CD14-positive monocyte (primary cell): ENCODE data around the gene PKHD1. TPM values are rescaled to one million over a fixed set of nuclear protein-coding genes. Genes with fewer than 3 reads are reported as not detected.

Source experiments
- DNase-seq, 3 donors: peaks; one replicate each; pipeline ENCODE4 v3.0.0-alpha.2; 2011 to 2022
- H2AFZ ChIP-seq: 2 replicates; pipeline ENCODE4 v1.6.0; 2012; ENCODE audit warnings: mild to moderate bottlenecking, low read depth, low read length, inconsistent platforms; ENCODE audit not compliant: insufficient read depth, poor library complexity, severe bottlenecking
- H3K27ac ChIP-seq, 2 donors: 1 replicate in 1 of 2; 2 replicates in 1 of 2; pipeline ENCODE4 v1.5.1; 2012 to 2013; ENCODE audit warnings: low read length in 2 of 2, control low read depth in 1 of 2, inconsistent platforms in 1 of 2, low read depth in 1 of 2, mild to moderate bottlenecking in 1 of 2
- H3K27me3 ChIP-seq, 2 donors: one replicate each; pipeline versions ENCODE4 v1.6.0 to v1.6.1; 2011 to 2013; ENCODE audit warnings: low read length in 2 of 2; ENCODE audit not compliant: control insufficient read depth in 2 of 2, insufficient read depth in 2 of 2
- H3K36me3 ChIP-seq, 2 donors: replicated peaks in 1 of 2; 1 replicate in 1 of 2; 2 replicates in 1 of 2; pipeline versions ENCODE4 v1.5.1 to v1.6.1; 2012 to 2013; ENCODE audit warnings: low read length in 2 of 2, control low read depth in 1 of 2, inconsistent platforms in 1 of 2, mild to moderate bottlenecking in 1 of 2; ENCODE audit not compliant: insufficient read depth in 2 of 2, control insufficient read depth in 1 of 2
- H3K4me1 ChIP-seq, 2 donors: 1 replicate in 1 of 2; 2 replicates in 1 of 2; pipeline versions ENCODE4 v1.5.1 to v1.6.1; 2012 to 2013; ENCODE audit warnings: low read length in 2 of 2, control low read depth in 1 of 2, inconsistent platforms in 1 of 2, mild to moderate bottlenecking in 1 of 2, moderate library complexity in 1 of 2; ENCODE audit not compliant: insufficient read depth in 2 of 2, control insufficient read depth in 1 of 2
- H3K4me2 ChIP-seq: replicated peaks from 2 replicates; pipeline ENCODE3; 2012; ENCODE audit warnings: low read length, moderate library complexity, mild to moderate bottlenecking; ENCODE audit not compliant: poor library complexity, severe bottlenecking; ENCODE audit errors: extremely low read depth
- H3K4me3 ChIP-seq, 3 experiments: fragments of 200-600 bp in 1 of 3; sonication (generic) in 1 of 3; replicated peaks in 1 of 3; 1 replicate in 2 of 3; 2 replicates in 1 of 3; pipeline ENCODE4 v1.5.1; 2011 to 2013; ENCODE audit warnings: low read length in 3 of 3, mild to moderate bottlenecking in 3 of 3, control low read depth in 2 of 3, low read depth in 2 of 3, inconsistent platforms in 1 of 3, moderate library complexity in 1 of 3
- H3K79me2 ChIP-seq: 2 replicates; pipeline ENCODE4 v1.6.0; 2012; ENCODE audit warnings: mild to moderate bottlenecking, control low read depth, inconsistent platforms, low read length, moderate library complexity; ENCODE audit not compliant: insufficient read depth
- H3K9ac ChIP-seq: 2 replicates; pipeline ENCODE4 v1.6.0; 2017; ENCODE audit warnings: low read length, mild to moderate bottlenecking; ENCODE audit not compliant: insufficient read depth, poor library complexity, severe bottlenecking
- H3K9me3 ChIP-seq, 2 donors: replicated peaks in 1 of 2; 1 replicate in 1 of 2; 2 replicates in 1 of 2; pipeline versions ENCODE4 v1.5.1 to v1.6.1; 2012 to 2013; ENCODE audit warnings: low read length in 2 of 2, control low read depth in 1 of 2; ENCODE audit not compliant: control insufficient read depth in 1 of 2, insufficient read depth in 1 of 2
- H4K20me1 ChIP-seq: 2 replicates; pipeline ENCODE4 v1.6.0; 2012; ENCODE audit warnings: mild to moderate bottlenecking, low read length, control low read depth, moderate library complexity; ENCODE audit not compliant: insufficient read depth
- H3K27ac Mint-ChIP-seq, 7 donors: one replicate each; pipeline ENCODE4 v1.8.0; 2020; ENCODE audit warnings: mild to moderate bottlenecking in 7 of 7, mixed read lengths in 7 of 7, moderate library complexity in 6 of 7, inconsistent platforms in 2 of 7
- H3K27me3 Mint-ChIP-seq, 3 donors: one replicate each; pipeline ENCODE4 v1.8.0; 2021 to 2022; ENCODE audit warnings: low read depth in 3 of 3, mild to moderate bottlenecking in 3 of 3, mixed read lengths in 3 of 3, moderate library complexity in 3 of 3, inconsistent platforms in 1 of 3
- H3K36me3 Mint-ChIP-seq, 2 donors: one replicate each; pipeline ENCODE4 v1.8.0; 2020; ENCODE audit warnings: mixed read lengths in 2 of 2, inconsistent platforms in 1 of 2, mild to moderate bottlenecking in 1 of 2
- H3K4me1 Mint-ChIP-seq: one replicate; pipeline ENCODE4 v1.8.0; 2020; ENCODE audit warnings: mild to moderate bottlenecking, mixed read lengths
- H3K4me3 Mint-ChIP-seq, 2 donors: one replicate each; pipeline ENCODE4 v1.8.0; 2020; ENCODE audit warnings: mild to moderate bottlenecking in 2 of 2, mixed read lengths in 2 of 2, moderate library complexity in 1 of 2
- H3K9me3 Mint-ChIP-seq, 7 donors: one replicate each; pipeline ENCODE4 v1.8.0; 2020 to 2022; ENCODE audit warnings: mixed read lengths in 7 of 7, mild to moderate bottlenecking in 6 of 7, moderate library complexity in 6 of 7, inconsistent platforms in 2 of 7
- WGBS: methylation state at CpG from one replicate; pipeline ENCODE4 v1.1.5; 2013; ENCODE audit warnings: missing lambda C conversion rate; ENCODE audit not compliant: insufficient coverage; 5-methylcytosine and 5-hydroxymethylcytosine counted together
- intact Hi-C, 2 donors: fragments of 100-400 bp; cut with micrococcal nuclease; formaldehyde crosslinking; loops; one replicate each; pipeline versions ENCODE4 v1.15.0 to v1.15.1; 2023
- polyA plus RNA-seq, 3 donors: library from polyadenylated mRNA; depleted of rRNA in 1 of 3; unstranded in 2 of 3; stranded (reverse) in 1 of 3; fragments of 300-500 nt in 2 of 3; fragments of >200 nt in 1 of 3; fragmentation: Illumina TruSeq in 2 of 3; gene quantifications; 1 replicate in 2 of 3; 2 replicates in 1 of 3; pipeline ENCODE4 v1.2.3, GENCODE V29; 2012 to 2021
- TF ChIP-seq, protein P1 (sequence below): fragments of 200-600 bp; IDR thresholded peaks from one replicate; pipeline ENCODE4 v1.8.0; 2022; ENCODE audit warnings: antibody characterized with exemption, mild to moderate bottlenecking

The PKHD1 gene
- polyA plus RNA-seq, 3 donors = not detected

DNA sequence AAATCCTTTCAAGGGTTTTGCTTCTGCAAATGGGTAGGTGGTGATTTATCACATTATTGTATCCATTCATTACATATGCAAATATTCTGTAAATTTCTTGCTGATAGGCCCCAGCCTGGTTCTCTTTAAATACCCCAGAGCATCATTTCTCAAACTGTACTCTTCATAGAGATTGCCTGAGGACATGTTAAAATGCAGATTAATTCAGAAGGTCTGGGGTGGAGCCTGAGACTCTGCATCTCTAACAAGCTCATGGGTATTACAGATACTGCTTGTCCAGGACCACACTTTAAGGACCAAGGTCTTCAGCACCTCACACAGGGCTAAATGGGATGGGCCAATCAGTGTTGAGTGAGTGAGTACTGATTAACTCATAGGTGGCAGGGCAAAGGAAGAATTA, 46.3 kb downstream of the PKHD1 start:
- Histone ChIP-seq H3K9me3 (no peaks in the 10 kb centered on the region), H3K27me3 (no peaks in the 10 kb centered on the region), H2AFZ (no peak overlapping the region), H4K20me1 (no peaks in the 10 kb centered on the region), H3K4me1 (no peaks in the 10 kb centered on the region), H3K9ac (no peak overlapping the region), H3K79me2 (no peaks in the 10 kb centered on the region), H3K4me3 (no peak overlapping the region), H3K27ac (no peak overlapping the region), H3K4me2 (no peak overlapping the region), H3K36me3 (no peaks in the 10 kb centered on the region)
- H3K36me3 Mint-ChIP-seq = no peaks in the 10 kb centered on the region
- H3K4me1 Mint-ChIP-seq = no peaks in the 10 kb centered on the region
- no peak overlapping the region for H3K4me3 Mint-ChIP-seq
- peaks cover 0 to 2% (median 0%) of the 10 kb centered on the region in 7 donors for H3K9me3 Mint-ChIP-seq
- peaks cover 0 to 8% (median 6%) of the 10 kb centered on the region in 3 donors for H3K27me3 Mint-ChIP-seq
- intact Hi-C loops = no loop called here
- no peak overlapping the region for H3K27ac Mint-ChIP-seq
- TF ChIP-seq, protein P1, sequence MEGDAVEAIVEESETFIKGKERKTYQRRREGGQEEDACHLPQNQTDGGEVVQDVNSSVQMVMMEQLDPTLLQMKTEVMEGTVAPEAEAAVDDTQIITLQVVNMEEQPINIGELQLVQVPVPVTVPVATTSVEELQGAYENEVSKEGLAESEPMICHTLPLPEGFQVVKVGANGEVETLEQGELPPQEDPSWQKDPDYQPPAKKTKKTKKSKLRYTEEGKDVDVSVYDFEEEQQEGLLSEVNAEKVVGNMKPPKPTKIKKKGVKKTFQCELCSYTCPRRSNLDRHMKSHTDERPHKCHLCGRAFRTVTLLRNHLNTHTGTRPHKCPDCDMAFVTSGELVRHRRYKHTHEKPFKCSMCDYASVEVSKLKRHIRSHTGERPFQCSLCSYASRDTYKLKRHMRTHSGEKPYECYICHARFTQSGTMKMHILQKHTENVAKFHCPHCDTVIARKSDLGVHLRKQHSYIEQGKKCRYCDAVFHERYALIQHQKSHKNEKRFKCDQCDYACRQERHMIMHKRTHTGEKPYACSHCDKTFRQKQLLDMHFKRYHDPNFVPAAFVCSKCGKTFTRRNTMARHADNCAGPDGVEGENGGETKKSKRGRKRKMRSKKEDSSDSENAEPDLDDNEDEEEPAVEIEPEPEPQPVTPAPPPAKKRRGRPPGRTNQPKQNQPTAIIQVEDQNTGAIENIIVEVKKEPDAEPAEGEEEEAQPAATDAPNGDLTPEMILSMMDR = no peak
- DNase-seq = no peak

- Histone ChIP-seq H3K9ac (no peak overlapping the region), H2AFZ (no peak overlapping the region), H3K4me2 (no peak overlapping the region), H3K36me3 (no peaks in the 10 kb centered on the region), H3K4me1 (no peaks in the 10 kb centered on the region), H3K79me2 (no peaks in the 10 kb centered on the region), H3K4me3 (no peak overlapping the region), H3K9me3 (no peaks in the 10 kb centered on the region), H3K27me3 (no peaks in the 10 kb centered on the region), H4K20me1 (no peaks in the 10 kb centered on the region), H3K27ac (no peak overlapping the region)
- Mint-ChIP-seq H3K4me3 (peak overlapping the region in 1 of 2 donors; percentile 11), H3K4me1 (no peaks in the 10 kb centered on the region), H3K27me3 (peaks cover under 1 to 5% (median 1%) of the 10 kb centered on the region in 3 donors), H3K9me3 (peaks cover 0 to 2% (median 0%) of the 10 kb centered on the region in 7 donors), H3K27ac (no peak overlapping the region), H3K36me3 (no peaks in the 10 kb centered on the region)
- intact Hi-C loops = loop anchor here (10.0 kb wide), 1 partner anchor 1213 kb away; the partner anchor contains the start of gene TFAP2B (in 2 of the 2)
- no CpG with 5 or more reads among the region's 2 CpGs for WGBS
- DNase-seq = no peak
- TF ChIP-seq, protein P1 = no peak
Observed at GRCh38 chr6:52027699-52028098, 59.7 kb downstream of the PKHD1 start.
